OCI-M1 (cell line): ENCODE results near the gene ASPRV1.
"Not testable (repeated sequence)": the region's sequence is repeated elsewhere in the genome, so short reads cannot be mapped to it uniquely, and the experiment has no call there.

Experiments
- DNase-seq: peaks from one replicate; lab custom pipeline; 2025; lab: John Stamatoyannopoulos, UW

Gene ASPRV1

DNA sequence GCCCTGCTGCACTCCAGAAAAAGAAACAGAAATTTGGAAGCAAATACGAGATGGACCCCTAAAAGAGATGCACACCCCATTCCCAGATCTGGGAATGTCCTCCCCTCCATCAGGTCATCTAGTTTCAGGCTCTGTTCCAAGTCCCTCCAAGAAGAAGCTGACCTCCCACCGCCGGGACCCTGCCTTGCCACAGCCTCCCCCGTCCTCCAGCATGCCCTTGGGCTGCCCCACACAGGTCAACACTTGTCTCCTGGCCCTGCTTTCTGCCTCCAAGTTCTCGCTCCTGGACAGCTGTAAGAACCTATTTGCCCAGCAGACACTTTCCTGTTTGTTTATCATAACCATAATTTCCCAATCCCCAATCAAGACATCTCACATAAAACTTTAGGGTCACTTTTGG lies 2.0 kb downstream of the ASPRV1 start:
- DNase-seq = no peak

DNA sequence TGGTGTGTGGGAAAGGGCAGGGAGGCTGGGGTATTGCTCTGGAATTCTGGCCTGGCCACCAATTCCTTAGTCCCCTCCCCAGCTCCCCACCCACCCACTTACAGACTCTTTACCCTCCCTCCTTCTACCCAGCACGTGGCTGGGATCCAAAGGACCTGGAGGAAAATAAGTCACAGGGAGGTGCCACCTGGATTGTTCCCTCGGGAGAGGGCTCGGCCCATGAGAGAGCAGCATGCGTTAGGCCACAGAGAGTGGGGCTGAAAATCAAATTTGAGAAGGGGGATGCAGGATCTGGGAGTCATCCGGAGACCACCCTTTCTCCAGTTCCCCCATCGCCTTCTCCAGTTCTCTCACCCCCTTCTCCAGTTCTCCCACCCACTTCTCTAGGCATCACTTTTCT lies 3.0 kb downstream of the ASPRV1 start:
- DNase-seq = no peak

DNA sequence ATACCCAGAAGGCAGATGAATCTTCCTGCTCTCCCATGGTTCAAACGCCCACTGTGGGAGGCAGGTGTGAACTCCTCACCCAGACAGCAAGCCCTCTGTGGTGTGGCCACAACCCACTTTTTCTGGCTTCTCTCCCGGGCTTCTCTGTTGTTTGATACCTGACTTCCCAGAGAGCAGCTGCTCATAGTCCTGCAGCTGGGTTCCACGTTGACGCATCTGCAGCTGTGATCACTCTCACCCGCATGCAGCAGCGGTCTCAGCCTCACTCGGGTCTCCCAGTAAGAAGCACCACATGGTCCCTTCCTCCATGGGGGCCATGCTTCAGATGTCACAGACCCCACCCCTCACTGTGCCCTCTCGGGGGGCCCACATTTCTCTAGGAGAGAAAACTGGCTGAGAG lies 3.5 kb downstream of the ASPRV1 start:
- no peak for DNase-seq

DNA sequence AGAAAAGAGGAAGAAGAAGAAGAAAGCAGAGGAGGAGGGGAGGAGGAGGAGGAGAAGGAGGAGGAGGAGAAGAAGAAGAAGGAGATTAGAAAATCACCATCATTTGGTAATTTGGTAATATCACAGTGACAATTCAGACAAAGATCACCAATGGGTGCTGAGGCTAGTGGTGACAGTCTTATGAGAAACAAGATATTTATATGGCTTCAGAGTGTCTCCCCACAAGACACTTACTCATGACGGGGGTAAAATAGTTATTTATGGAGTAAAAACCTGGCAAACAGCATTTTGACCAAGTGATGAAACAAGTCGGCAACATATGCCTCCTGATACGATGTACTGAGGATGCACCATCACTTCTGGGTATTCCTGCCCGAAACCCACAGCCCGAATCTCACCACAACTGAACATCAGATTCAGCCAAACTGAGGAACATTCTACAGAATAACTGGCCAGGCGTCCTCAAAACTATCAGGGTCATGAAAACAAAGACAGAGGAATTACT lies 4.9 kb downstream of the ASPRV1 start:
- peak; percentile 71 for DNase-seq

DNA sequence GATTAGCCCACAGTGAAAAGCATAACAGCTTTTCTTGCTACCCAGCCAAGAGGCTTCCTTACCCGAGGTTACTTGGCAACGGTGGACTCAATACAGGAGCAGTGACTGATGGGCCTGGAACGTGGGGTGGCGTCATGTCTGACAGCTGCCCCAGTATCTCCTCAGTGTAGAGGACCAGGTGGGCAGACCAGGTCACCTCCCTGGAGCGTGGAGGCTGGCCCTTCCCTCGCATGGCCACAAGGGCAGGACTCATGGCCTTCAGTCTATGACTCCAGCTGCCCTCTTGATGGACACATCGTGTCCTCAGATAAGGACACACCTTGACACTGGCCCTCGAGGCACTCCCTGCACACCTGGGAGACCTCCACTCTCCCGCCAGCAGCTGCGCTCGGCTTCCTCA lies 6.4 kb downstream of the ASPRV1 start:
- DNase-seq = no peak

DNA sequence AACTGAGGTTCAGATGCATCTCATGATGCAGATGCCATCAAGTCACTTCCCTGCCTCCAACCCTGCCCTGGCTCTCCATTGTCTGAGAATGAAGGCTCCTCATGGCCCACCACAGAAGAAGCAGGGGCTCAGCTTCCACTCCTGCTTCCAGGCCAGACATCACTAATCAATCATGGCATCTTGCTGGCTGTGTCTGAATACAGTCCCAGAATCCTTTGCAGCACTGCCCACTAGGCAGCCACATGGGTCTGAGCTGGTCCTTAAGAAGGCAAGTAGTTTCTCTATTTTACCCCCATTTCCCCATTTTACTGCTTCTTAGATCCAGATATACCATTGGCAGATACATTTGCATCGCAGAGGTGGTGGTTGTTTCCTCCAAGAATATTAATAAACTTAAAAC lies 7.3 kb downstream of the ASPRV1 start:
- peak; percentile 2 for DNase-seq

DNA sequence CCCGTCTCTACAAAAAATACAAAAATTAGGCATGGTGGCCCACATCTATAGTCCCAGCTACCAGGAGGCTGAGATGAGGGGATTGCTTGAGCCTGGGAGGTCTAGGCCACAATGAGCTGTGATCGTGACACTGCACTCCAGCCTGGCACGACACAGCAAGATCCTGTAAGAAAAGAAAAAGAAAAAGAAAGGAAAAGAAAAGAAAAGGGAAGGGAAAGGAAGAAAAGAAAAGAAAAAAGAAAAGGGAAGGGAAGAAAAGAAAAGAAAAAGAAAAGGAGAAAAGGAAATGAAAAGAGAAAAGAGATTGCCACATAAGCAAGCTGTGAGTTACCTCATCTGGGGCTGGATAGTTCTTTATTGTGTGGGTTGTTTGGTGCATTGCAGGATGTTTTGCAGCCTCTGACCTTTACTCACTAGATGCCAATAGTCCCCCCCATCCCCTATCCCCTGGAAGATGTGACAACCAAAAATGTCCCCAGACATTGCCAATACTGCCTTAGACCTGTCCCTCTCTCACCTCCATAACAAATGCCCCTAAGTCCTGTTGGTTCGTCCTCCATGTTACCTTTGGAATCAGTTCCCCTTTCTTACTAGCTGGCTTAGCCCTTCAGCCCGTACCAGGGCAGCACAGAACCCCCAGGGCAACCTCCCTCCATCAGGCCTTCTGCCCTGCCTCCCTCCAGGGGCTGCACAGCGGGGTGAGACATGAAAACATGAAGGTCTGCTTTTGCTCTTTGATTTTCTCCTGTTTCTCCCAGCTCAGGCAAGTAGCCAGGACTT lies 8.9 kb downstream of the ASPRV1 start:
- no peak for DNase-seq

DNA sequence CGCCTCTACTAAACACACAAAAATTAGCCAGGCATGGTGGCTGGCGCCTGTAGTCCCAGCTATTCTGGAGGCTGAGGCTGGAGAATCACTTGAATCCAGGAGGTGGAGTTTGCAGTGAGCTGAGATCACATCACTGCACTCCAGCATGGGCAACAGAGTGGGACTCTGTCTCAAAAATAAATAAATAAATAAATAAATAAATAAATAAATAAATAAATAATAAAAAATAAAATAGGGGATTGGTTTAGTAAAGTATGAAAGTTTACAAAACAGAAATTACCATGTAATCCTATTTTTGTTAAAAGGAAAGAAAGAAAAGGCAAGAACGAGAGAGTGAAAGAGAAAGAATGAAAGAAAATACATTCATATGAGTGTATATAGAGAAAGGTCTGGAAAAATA lies 10.8 kb downstream of the ASPRV1 start:
- not testable (repeated sequence) for DNase-seq

DNA sequence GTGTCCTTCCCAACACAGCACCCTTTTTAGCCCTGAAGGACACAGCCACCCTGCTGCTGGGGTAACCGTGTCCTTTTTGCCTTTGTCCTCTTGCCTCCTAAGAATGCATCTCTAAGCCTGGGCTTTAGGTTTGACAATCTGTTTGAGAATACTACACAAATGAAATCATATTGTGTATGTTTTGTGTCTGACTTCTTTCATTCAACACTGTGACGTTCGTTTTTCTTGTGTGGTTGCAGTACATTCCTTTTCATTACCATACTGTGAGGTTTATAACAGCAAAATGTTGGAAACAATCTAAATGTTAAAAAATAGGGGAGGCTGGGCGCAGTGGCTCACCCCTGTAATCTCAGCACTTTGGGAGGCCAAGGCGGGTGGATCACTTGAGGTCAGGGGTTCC lies 11.2 kb downstream of the ASPRV1 start:
- DNase-seq = no peak

DNA sequence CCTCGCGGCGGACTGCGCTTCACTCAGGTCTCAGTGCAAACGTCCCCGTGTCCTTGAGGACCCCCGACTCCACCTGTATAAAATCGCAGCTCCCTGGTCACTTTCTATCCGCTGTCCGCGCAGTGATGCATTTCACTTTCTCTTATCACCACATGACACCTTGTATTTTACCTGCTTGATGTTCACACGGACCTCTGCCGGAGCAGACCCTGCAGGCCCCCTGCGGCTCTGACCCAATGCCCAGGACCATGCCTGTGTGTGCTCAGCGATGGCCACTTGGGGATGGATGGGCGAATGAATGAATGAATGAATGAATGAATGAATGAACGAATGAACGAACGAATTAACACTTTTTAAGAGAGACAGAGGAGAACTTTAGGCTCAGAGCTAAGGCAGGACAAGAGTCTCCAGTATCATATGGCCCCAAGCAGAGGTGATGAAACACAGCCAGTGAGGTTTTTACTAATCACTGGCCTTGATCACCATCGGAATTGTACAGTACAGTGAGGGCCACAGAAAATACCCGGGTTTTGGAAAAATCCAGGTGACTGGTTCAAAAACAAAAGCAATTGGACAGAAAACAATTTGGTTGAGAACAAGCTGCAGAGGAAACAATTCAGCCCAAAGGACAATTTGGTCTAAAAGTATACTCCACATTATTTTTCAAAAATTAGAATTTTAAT lies 12.3 kb downstream of the ASPRV1 start:
- DNase-seq = no peak

DNA sequence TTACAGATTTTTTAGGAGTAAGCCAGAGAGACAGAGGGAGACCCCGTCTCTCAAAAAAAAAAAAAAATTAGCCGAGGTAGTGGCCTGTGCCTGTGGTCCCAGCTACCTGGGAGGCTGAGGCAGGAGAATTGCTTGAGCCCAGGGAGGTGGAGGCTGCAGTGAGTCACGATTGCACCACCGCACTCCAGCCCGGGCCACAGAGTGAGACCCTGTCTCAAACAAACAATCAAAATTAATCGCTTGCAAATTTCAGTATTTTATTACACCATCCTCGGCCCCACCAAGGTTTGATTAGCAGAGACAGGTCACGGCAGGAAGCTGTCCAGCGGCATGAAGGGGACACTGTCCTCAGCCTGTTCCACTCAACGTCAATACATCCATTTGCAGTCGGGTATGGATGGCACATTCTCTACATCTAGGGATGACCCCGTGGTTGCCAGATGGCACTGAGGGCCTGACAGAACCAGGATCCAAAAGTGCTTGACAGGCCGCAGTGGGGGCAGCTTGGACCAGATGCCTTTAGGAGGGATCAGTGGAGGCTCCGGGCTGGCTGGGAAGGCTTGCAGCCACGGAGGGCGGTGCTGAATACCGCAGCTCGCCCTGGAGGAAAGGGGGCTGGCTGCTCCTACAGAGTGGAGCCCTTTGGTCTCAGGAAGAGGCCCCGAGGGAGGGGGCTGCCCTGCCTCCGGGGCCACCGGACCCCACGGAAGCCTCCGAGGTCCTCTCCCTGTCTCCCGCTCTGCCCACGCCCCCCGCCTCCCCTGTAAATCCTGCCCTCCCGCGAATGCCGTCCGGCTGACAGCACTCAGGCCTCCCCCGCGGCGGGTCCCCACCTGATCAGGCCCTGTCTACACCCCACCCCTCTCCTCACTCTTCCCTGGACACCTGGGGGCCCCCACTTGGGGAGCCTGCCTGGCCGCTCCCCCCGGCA lies 13.1 kb downstream of the ASPRV1 start:
- DNase-seq = no peak

DNA sequence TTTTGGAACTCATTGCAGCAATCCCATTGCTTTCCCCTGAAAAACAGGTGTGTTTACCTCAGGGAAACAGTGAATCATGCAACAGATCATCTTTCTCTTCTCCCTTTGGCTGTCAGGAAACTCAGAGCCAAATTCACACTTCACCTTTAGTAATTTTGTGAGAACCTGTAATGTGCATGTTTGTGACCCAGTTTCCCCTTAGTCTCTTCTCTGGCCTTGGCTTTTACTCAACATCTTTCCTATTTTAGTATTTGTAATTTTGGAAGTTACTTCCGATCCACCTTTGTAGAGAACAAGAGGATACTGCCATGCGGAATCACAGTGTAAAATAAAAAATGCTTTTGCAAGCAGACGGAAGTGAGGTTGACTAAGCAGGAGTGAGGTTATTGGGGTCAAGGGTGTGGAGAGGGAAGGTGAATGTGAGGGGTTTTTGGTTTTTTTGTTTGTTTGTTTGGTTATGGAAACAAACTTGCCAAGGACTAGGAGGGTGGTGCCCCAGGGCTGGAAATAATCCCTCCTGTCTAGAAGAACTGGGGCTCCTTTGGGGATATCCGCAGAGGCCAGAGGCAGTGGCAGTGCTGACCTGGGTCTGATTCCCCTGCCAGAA lies 14.0 kb downstream of the ASPRV1 start:
- DNase-seq = no peak

DNA sequence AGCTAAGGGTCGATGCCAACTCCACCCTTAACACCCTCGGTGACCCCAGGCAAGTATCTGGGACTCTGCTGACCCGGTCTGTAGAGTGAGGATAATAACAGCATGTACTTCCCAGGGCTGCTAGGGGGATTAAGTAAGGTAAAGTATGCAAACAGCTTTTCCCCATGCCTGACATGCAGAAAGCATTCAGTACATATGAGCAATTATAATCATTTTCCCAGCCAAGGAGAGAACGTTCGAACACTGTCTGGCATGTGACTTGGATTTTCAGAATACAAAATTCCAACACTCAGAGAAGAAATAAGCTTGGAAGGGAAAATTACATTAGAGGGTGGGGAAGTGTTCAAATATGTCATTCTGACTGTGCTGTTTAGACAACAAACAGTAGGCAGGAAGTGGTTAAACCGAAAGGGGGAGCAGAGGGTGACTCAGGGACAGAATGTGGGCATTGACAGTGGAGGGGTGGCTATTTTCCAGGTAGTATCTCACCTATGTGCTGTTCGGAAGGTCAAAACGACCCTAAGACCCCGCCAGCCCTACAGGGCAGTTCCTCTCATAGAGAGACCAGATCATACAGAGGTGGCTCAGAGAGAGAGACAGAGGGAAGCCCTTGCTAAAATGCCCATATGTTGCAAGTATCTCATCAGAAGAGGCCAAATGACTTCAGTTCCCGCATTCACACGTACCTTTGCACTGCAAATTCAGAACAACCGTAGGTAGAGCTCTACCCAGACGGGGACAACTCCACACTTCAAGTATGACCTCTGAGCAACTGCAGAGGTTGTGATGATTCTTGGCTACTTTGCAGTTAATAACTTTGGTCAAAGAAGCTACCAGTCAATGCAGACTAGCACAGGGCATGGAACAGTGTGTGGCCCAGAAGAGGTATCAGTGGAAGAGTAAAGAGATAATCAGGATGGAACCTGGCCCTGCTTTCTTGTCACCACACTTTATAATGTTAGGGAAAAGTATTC lies 14.8 kb downstream of the ASPRV1 start:
- peak; percentile 51 for DNase-seq

DNA sequence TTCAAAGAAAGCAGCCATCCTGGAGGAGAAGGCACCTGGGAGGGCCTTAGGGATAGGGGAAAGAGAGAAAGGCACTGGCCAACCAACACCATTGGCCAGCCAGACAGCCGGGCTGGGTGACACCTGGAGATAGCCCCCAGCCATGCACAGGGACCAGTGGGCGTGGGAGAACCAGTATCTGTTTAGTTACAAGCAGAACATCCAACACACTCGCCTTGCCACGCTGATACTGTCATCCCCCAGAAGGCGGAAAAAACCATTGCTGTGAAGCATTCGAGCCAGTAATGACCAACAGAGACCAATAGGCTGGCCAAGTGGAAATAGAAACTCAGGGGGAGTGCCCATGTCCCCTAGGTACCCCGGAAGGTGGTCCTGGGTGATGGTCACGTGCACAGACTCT lies 15.5 kb downstream of the ASPRV1 start:
- no peak for DNase-seq

DNA sequence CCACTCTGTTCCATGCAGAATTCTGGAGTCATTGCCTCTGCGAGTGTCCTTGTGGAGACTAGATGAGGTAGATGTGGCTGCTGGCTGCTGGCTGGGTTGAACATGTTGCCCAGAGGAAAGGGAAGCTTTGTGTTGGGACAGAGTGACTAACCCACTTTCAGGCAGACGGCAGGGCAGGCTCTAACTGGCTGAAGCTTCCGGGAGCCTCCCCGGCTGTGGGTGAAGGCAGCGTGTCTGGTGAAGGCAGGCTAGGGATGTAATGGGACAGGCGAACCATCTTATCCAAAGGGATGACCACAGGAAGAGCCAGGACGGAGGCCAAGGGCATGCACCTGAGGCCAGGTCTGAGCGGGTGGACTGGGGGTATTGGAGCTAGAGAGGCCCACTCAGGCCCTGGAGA lies 16.0 kb downstream of the ASPRV1 start:
- no peak for DNase-seq

DNA sequence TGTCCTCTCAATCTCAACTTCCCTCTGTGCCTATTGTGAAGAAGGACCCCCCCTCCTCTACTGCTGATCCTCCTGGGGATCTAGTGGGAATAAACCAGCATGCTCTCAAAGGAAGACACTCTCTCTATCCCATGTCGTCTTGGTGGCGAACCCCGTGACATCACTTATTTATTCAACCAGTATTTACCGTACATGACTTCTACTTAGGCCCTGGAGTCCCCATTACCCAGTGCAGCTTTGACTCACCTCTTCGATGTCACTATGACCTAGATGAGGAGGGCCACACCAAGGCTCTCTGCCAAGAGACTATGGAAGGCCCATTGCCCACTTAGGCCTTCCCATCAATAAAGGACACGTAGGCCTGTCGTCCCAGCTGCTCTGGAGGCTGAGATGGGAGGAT lies 16.7 kb downstream of the ASPRV1 start:
- DNase-seq = no peak

DNA sequence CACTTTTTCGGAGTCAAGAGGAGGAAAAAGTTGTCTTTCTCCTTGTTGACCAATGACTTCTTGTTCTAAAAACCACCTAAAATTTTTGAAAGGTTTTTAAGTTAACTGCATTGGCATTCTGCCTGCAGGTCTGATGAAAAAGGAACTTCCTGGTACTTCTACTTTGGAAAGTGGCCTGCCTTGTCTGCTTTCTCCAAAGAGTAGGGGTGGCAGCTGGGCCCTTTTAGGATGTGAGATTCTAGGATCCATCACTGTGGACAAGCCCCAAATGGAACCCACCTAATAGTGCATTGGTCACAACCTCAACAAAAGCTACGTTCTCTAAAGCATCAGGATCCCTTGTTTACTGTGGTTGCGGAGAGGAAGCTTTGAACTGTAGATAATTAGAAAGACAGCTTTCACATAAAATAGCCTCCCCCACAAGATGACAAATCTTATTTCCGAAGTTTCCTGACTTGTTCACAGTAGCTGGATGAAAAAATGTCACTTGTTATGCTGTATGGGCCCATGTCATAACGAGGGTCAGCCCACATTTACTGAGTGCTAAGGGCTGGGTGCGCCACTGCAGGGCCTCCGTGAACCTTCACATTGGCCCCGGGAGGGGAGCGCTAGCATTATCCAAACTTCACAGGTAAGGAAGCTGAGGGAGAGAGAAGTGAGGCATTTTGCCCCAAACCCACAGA lies 17.4 kb downstream of the ASPRV1 start:
- DNase-seq = peak; percentile 14

DNA sequence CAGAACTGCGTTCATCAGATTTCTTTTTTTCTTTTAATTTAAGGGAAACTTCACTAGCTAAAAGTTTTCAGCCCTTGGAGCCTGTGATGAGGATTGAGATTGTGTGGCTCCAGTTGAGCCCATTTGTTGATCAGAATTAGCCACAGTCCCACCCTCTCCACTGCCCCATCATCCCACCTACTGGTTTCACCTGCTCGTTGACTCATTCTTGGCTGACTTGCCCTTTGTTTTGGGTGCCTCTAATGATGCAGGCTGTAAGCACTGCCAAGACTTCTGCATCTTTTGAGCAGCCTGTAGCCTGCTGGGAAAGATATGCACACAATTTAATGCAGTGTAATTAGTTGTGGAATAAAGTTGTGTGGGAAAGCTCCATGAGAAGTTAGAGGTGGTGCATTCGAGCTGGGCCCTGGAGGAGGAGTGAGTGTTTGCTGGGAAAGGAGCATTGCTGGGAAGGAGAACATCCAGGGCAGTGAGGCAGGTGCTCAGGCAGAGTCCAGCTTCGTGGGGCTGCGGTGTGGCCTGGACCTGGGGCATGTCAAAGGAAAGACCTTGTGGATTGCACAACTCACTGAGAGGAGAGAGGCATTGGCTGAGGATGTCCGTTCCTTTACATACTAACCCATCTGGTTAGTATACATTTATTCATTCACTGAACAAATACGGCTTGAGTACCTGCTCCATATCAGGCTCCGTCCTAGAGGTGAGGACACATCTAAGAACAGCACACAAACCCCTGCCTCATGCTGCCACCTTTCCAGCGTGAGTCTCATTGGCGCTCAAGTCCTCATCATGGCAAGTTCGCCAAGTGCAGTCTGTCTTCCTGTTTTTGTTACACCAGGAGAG lies 18.2 kb downstream of the ASPRV1 start:
- no peak for DNase-seq

DNA sequence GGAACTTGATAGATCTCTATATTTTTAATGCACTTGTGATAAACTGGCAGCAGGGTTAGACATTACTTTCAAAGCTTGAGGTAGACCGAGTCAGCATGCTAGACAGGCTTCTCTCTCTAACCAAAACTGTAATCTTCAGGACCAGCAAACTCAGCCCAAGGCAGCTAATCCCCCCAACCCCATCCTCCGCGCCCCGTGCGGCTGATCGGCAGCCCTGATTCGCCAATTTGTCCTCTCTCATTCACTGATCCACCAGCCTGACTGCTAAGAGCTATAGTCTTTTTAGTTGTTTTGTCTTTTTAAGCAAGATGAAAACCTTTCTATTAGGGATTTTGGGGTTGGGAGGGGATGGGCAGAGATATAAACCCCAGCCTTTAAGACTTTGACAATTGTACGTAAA lies 20.7 kb downstream of the ASPRV1 start:
- no peak for DNase-seq
